Fibroblast of the aortic adventitia (primary cell): ENCODE results near the gene AATK. TPM values are rescaled to one million over a fixed set of nuclear protein-coding genes. Genes with fewer than 3 reads are reported as not detected.

Experiments used
- DNase-seq: peaks from one replicate; pipeline ENCODE4 v3.0.0-alpha.2; 2010; ENCODE audit warnings: low read depth
- H3K4me3 ChIP-seq: 2 replicates; pipeline ENCODE4 v1.5.1; 2011; ENCODE audit warnings: low read depth, mild to moderate bottlenecking, control low read depth, low read length, moderate library complexity
- total RNA-seq: library from RNA; depleted of rRNA; stranded (reverse); fragments of >200 nt; gene quantifications from 2 replicates; pipeline ENCODE4 v1.2.3, GENCODE V29; 2012; ENCODE audit warnings: low replicate concordance
- TF ChIP-seq, protein P1 (sequence below): IDR thresholded peaks from 2 replicates; pipeline ENCODE4 v1.5.1; 2011; ENCODE audit warnings: mild to moderate bottlenecking, low read length, control low read depth, inconsistent platforms; ENCODE audit not compliant: insufficient read depth

Gene AATK
- total RNA-seq, 1 donor, result 0.18 TPM

DNA sequence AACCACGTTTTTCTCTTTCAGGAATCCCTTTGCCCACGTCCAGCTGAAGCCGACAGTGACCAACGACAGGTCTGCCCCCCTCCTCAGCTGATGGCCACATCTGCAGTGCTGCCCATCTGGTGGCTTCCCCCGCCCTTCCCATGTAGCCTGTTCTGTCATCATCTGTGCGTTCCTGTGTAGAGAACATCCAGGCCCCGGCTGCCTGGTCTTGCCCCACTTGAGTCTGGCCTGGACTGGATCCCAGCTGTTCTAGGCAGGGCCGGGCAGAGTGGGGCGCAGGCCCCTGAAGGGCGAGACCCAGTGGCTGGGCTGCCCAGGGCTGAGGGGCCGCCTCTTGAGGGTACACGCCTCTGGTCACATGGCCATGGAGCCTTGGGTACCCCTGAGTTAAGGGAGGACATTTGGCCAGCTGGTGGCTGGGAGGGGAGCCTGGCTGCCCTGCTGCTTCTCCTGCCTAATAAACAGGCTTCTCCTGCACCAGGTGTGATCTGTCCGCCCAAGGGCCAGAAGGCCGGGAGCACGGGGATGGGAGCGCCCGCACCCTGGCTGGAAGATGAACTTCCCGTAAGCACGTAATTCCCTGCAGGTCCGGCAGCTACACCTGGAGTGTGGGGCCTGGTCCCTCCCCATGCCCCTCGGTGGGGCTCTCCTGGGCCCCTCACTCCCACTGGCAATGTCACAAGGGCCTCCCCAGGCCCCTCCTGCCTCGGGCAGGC, 50.1 kb downstream of the AATK start:
- H3K4me3 ChIP-seq, result no peak overlapping the region
- no peak for DNase-seq

DNA sequence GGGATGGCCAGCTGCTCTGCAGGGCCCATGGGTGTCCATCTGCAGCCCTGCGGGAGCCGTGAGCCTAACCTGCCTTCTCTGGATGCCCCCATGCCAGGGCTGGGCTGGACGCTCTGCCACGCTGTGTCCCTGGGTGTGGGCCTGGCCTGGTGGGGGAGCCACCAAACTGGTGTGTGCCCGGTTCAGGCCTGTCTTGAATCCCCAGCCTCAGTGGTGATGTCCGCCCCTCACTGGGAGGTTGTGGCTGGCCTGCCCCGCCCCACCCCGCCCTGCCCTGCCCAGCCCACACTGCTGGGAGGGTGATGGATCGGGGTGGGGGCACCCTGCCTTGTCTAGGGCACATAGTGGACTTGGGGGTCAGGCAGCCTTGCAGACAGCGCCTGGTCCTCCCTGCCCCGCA, 50.8 kb downstream of the AATK start:
- DNase-seq, result no peak
- H3K4me3 ChIP-seq, result no peak overlapping the region
- TF ChIP-seq, protein P1, sequence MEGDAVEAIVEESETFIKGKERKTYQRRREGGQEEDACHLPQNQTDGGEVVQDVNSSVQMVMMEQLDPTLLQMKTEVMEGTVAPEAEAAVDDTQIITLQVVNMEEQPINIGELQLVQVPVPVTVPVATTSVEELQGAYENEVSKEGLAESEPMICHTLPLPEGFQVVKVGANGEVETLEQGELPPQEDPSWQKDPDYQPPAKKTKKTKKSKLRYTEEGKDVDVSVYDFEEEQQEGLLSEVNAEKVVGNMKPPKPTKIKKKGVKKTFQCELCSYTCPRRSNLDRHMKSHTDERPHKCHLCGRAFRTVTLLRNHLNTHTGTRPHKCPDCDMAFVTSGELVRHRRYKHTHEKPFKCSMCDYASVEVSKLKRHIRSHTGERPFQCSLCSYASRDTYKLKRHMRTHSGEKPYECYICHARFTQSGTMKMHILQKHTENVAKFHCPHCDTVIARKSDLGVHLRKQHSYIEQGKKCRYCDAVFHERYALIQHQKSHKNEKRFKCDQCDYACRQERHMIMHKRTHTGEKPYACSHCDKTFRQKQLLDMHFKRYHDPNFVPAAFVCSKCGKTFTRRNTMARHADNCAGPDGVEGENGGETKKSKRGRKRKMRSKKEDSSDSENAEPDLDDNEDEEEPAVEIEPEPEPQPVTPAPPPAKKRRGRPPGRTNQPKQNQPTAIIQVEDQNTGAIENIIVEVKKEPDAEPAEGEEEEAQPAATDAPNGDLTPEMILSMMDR, result no peak

More for the DNA sequence above, 50.1 kb downstream of the AATK start:
- TF ChIP-seq, protein P1, result no peak

DNA sequence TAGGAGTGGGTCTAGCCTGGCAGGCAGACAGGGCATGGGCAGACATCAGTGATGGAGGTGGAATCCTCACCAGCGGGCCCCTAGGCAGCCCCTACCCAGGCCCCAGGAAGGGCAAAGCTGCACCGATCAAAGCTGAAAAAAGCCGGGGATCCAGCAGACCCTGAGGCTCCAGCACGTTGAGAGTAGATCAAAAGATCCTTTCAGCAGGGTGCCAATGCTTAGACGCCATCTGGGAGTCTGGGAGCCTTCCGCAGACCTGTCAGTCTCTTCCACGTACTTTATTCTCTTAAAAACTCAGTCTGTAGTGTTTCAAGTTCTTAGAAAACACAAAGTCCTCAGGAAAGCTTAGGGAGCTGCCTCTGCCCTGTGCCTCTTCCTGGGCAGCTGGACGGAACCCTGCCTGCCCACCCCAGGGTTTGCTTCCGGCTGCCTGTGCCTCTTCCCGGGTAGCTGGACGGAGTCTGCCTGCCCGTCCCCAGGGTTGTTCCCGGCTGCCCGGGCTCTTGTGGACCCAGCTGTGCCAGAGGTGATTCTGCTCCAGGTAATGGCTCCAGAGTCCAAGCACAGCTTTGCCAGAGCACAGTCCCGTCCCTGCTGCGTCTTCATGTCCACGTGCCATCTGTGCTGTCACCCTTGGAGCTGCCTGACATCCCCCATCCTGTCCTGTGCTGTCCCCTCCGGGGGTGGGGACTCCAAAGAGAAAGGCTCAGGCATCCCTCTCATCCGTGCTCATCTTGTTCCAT, 51.5 kb downstream of the AATK start:
- no peak for DNase-seq
- TF ChIP-seq, protein P1, result no peak
- H3K4me3 ChIP-seq, result no peak overlapping the region

DNA sequence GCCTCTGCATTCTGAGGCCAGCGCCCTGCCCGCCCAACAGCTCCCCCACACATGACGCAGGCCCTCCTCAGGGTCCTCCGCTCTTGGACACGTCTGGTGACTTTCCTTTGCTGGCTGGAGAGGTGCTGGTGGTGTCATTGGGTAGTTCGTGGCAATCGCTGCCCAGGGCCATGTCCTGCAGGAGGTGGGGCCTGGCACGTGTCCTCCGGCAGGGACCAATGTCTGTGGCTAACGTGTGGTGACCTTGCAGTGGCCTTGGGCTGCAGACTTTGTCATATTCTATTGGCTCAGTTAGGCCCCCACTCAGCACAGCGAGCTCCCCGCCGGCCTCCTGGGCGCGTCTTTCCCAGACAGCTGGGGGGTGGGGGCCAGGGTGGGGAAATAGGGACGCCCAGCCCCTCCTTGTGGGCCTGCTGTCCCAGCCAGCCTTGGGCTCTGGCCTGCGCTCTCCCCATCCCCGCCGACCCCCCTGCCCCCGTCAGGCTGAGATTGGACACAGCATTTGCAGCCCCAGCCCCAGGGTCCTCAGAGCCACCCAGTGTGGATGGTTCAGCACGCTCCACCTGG, 52.8 kb downstream of the AATK start:
- TF ChIP-seq, protein P1, result no peak
- no peak for DNase-seq
- no peak overlapping the region for H3K4me3 ChIP-seq

DNA sequence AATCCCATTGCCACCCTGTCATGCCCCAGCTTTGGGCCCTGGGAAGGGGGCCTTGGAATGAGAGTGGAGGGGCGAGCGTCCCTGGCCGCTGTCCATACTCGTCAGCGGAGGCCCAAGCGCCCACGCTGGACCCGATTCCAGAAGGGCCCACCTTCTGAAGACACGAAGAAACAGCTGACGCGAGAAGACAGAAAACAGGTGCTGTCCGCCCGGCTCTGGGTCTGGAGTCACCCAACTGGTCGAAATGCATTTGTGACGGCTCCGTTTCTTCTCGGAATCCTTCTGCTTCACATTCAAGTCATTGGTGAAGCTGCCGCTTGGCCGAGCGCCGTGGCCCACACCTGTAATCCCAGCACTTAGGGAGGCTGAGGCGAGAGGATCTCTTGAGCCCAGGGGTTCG, 53.6 kb downstream of the AATK start:
- TF ChIP-seq, protein P1, result no peak

DNA sequence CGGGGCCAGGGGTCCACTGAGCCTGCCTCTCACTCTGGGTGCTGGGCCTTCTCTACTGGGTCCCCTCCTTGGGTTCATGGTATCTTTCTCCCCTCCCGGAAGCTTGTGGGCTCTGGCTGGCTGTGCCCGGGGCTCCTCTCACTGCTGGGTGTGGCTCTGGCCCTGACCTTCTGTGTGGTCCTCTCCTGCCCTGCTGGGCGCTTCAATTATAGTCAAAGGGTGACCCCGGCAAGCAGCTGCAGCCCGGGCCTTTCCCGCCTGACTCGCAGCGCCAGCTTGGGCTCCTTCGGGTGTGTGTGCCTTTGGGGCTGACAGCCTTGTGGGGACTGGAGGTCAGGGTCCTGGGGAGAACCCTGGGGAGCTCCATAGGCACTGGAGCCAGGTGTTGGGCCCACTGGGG, 55.0 kb downstream of the AATK start:
- TF ChIP-seq, protein P1, result no peak
- DNase-seq, result no peak
- H3K4me3 ChIP-seq, result no peak overlapping the region

More for the DNA sequence above, 53.6 kb downstream of the AATK start:
- no peak for DNase-seq
- H3K4me3 ChIP-seq, result no peak overlapping the region
